ENCODE results near the gene HIRA. TPM values are rescaled to one million over a fixed set of nuclear protein-coding genes. Genes with fewer than 3 reads are reported as not detected.

The HIRA gene
- total and polyA plus RNA-seq, 9 of the 15 experiments (the other 6 are each of a cell fraction or from before 2014, with no cell fraction given): 0.96 to 132 (median 58.4) TPM

GRCh38 chr22:19291580-19292457 is 139.7 kb downstream of the HIRA start, which contains the start of gene CLTCL1 (continued):
- TF ChIP-seq, protein P1, sequence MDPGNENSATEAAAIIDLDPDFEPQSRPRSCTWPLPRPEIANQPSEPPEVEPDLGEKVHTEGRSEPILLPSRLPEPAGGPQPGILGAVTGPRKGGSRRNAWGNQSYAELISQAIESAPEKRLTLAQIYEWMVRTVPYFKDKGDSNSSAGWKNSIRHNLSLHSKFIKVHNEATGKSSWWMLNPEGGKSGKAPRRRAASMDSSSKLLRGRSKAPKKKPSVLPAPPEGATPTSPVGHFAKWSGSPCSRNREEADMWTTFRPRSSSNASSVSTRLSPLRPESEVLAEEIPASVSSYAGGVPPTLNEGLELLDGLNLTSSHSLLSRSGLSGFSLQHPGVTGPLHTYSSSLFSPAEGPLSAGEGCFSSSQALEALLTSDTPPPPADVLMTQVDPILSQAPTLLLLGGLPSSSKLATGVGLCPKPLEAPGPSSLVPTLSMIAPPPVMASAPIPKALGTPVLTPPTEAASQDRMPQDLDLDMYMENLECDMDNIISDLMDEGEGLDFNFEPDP (CRISPR knock-in tag; IDR thresholded peaks at IDR 0.05): peak; percentile 56
- TF ChIP-seq EZH2 (IDR thresholded peaks at IDR 0.05; ENCODE audit: borderline replicate concordance, low read depth, low read length) (peak; percentile 94; the same call in 1 of the 2 replicates), KLF6 (CRISPR knock-in tag; IDR thresholded peaks at IDR 0.05; ENCODE audit: borderline replicate concordance) (peak; percentile 89; the same call in 1 of the 2 replicates), PURB (CRISPR knock-in tag; IDR thresholded peaks at IDR 0.05; ENCODE audit: low read depth) (no peak), ZNF146 (CRISPR knock-in tag; IDR thresholded peaks at IDR 0.05; ENCODE audit: unreplicated experiment) (no peak), PCBP2 (IDR thresholded peaks at IDR 0.05; ENCODE audit: low read depth, low read length, poor library complexity, severe bottlenecking) (no peak), E4F1 (CRISPR knock-in tag; IDR thresholded peaks at IDR 0.05; ENCODE audit: borderline replicate concordance) (no peak), ZNF133 (CRISPR knock-in tag; IDR thresholded peaks at IDR 0.05) (peak; percentile 79; the same call in 1 of the 2 replicates), PTTG1 (tag; IDR thresholded peaks at IDR 0.05; ENCODE audit: low read depth) (no peak), NFE2L1 (tag; IDR thresholded peaks at IDR 0.05; ENCODE audit: borderline replicate concordance, low read depth) (no peak), ZEB2 (IDR thresholded peaks at IDR 0.05) (peak; percentile 89), ZNF76 (CRISPR knock-in tag; IDR thresholded peaks at IDR 0.05; ENCODE audit: borderline replicate concordance) (no peak; the same call in 1 of the 2 replicates), ZNF589 (CRISPR knock-in tag; IDR thresholded peaks at IDR 0.05; ENCODE audit: low read depth) (no peak)
- TF ChIP-seq, protein P2, sequence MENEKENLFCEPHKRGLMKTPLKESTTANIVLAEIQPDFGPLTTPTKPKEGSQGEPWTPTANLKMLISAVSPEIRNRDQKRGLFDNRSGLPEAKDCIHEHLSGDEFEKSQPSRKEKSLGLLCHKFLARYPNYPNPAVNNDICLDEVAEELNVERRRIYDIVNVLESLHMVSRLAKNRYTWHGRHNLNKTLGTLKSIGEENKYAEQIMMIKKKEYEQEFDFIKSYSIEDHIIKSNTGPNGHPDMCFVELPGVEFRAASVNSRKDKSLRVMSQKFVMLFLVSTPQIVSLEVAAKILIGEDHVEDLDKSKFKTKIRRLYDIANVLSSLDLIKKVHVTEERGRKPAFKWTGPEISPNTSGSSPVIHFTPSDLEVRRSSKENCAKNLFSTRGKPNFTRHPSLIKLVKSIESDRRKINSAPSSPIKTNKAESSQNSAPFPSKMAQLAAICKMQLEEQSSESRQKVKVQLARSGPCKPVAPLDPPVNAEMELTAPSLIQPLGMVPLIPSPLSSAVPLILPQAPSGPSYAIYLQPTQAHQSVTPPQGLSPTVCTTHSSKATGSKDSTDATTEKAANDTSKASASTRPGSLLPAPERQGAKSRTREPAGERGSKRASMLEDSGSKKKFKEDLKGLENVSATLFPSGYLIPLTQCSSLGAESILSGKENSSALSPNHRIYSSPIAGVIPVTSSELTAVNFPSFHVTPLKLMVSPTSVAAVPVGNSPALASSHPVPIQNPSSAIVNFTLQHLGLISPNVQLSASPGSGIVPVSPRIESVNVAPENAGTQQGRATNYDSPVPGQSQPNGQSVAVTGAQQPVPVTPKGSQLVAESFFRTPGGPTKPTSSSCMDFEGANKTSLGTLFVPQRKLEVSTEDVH (IDR thresholded peaks at IDR 0.05; ENCODE audit: low read depth, partially characterized antibody): peak; percentile 85
- TF ChIP-seq, protein P3, sequence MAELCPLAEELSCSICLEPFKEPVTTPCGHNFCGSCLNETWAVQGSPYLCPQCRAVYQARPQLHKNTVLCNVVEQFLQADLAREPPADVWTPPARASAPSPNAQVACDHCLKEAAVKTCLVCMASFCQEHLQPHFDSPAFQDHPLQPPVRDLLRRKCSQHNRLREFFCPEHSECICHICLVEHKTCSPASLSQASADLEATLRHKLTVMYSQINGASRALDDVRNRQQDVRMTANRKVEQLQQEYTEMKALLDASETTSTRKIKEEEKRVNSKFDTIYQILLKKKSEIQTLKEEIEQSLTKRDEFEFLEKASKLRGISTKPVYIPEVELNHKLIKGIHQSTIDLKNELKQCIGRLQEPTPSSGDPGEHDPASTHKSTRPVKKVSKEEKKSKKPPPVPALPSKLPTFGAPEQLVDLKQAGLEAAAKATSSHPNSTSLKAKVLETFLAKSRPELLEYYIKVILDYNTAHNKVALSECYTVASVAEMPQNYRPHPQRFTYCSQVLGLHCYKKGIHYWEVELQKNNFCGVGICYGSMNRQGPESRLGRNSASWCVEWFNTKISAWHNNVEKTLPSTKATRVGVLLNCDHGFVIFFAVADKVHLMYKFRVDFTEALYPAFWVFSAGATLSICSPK (IDR thresholded peaks at IDR 0.05; ENCODE audit: borderline replicate concordance): no peak; the same call in 1 of the 2 replicates
